ENCODE data around the gene GOLGA1.
"Not testable (repeated sequence)": the region's sequence is repeated elsewhere in the genome, so short reads cannot be mapped to it uniquely, and the experiment has no call there.

The GOLGA1 gene

GRCh38 chr9:124838132-124838531 is 102.8 kb downstream of the GOLGA1 start:
- not testable (repeated sequence) for DNase-seq (ENCODE audit: low read depth in 2 of 2)

- DNase-seq (ENCODE audit: low read depth in 2 of 2) = no peak
Measured at GRCh38 chr9:124835026-124835557, 105.8 kb downstream of the GOLGA1 start.

GRCh38 chr9:124834591-124834990 is 106.3 kb downstream of the GOLGA1 start:
- no peak for DNase-seq (ENCODE audit: low read depth in 2 of 2)

GRCh38 chr9:124831642-124832364 is 109.1 kb downstream of the GOLGA1 start:
- no peak for DNase-seq (ENCODE audit: low read depth in 2 of 2)

- no peak for DNase-seq (ENCODE audit: low read depth in 2 of 2)
Measured at GRCh38 chr9:124830593-124830992, 110.3 kb downstream of the GOLGA1 start.

- no peak for DNase-seq (ENCODE audit: low read depth in 2 of 2)
Measured at GRCh38 chr9:124829334-124829669, 111.6 kb downstream of the GOLGA1 start.

GRCh38 chr9:124828489-124829333 is 112.2 kb downstream of the GOLGA1 start:
- no peak for DNase-seq (ENCODE audit: low read depth in 2 of 2)

All from activated CD8-positive, alpha-beta memory T cell treated with anti-CD3 and anti-CD28 coated beads for 4 hours (primary cell).